ENCODE results near the gene ZNF746. TPM values are rescaled to one million over a fixed set of nuclear protein-coding genes. Genes with fewer than 3 reads are reported as not detected.

The ZNF746 gene
- total and polyA plus RNA-seq, 9 of the 15 experiments (the other 6 are each of a cell fraction or from before 2014, with no cell fraction given): 1.7 to 31.6 (median 13.3) TPM

DNA sequence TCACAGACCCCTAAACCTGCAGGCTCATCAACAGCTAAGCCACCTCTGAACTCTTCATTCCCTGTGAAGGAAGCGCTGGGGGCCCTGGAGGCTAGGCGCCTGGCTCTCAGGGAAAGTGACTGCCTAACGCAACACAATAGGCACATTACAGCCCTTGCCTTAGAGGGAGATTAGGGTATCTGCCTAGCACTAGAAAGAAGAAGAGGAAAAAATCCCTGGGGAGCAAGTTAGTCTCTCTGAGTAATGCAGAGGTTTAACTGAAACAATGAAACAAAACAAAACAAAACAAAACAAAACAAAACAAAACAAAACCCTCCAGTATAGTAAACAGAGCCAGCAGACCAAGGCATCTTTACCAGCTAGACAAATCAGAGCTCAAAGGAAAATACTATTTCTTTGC lies 39.4 kb downstream of the ZNF746 start (continued):
- TF ChIP-seq, protein P1, sequence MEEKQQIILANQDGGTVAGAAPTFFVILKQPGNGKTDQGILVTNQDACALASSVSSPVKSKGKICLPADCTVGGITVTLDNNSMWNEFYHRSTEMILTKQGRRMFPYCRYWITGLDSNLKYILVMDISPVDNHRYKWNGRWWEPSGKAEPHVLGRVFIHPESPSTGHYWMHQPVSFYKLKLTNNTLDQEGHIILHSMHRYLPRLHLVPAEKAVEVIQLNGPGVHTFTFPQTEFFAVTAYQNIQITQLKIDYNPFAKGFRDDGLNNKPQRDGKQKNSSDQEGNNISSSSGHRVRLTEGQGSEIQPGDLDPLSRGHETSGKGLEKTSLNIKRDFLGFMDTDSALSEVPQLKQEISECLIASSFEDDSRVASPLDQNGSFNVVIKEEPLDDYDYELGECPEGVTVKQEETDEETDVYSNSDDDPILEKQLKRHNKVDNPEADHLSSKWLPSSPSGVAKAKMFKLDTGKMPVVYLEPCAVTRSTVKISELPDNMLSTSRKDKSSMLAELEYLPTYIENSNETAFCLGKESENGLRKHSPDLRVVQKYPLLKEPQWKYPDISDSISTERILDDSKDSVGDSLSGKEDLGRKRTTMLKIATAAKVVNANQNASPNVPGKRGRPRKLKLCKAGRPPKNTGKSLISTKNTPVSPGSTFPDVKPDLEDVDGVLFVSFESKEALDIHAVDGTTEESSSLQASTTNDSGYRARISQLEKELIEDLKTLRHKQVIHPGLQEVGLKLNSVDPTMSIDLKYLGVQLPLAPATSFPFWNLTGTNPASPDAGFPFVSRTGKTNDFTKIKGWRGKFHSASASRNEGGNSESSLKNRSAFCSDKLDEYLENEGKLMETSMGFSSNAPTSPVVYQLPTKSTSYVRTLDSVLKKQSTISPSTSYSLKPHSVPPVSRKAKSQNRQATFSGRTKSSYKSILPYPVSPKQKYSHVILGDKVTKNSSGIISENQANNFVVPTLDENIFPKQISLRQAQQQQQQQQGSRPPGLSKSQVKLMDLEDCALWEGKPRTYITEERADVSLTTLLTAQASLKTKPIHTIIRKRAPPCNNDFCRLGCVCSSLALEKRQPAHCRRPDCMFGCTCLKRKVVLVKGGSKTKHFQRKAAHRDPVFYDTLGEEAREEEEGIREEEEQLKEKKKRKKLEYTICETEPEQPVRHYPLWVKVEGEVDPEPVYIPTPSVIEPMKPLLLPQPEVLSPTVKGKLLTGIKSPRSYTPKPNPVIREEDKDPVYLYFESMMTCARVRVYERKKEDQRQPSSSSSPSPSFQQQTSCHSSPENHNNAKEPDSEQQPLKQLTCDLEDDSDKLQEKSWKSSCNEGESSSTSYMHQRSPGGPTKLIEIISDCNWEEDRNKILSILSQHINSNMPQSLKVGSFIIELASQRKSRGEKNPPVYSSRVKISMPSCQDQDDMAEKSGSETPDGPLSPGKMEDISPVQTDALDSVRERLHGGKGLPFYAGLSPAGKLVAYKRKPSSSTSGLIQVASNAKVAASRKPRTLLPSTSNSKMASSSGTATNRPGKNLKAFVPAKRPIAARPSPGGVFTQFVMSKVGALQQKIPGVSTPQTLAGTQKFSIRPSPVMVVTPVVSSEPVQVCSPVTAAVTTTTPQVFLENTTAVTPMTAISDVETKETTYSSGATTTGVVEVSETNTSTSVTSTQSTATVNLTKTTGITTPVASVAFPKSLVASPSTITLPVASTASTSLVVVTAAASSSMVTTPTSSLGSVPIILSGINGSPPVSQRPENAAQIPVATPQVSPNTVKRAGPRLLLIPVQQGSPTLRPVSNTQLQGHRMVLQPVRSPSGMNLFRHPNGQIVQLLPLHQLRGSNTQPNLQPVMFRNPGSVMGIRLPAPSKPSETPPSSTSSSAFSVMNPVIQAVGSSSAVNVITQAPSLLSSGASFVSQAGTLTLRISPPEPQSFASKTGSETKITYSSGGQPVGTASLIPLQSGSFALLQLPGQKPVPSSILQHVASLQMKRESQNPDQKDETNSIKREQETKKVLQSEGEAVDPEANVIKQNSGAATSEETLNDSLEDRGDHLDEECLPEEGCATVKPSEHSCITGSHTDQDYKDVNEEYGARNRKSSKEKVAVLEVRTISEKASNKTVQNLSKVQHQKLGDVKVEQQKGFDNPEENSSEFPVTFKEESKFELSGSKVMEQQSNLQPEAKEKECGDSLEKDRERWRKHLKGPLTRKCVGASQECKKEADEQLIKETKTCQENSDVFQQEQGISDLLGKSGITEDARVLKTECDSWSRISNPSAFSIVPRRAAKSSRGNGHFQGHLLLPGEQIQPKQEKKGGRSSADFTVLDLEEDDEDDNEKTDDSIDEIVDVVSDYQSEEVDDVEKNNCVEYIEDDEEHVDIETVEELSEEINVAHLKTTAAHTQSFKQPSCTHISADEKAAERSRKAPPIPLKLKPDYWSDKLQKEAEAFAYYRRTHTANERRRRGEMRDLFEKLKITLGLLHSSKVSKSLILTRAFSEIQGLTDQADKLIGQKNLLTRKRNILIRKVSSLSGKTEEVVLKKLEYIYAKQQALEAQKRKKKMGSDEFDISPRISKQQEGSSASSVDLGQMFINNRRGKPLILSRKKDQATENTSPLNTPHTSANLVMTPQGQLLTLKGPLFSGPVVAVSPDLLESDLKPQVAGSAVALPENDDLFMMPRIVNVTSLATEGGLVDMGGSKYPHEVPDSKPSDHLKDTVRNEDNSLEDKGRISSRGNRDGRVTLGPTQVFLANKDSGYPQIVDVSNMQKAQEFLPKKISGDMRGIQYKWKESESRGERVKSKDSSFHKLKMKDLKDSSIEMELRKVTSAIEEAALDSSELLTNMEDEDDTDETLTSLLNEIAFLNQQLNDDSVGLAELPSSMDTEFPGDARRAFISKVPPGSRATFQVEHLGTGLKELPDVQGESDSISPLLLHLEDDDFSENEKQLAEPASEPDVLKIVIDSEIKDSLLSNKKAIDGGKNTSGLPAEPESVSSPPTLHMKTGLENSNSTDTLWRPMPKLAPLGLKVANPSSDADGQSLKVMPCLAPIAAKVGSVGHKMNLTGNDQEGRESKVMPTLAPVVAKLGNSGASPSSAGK (IDR thresholded peaks at IDR 0.05): no peak
- TF ChIP-seq ZEB2 (IDR thresholded peaks at IDR 0.05) (no peak), POLR2B (IDR thresholded peaks at IDR 0.05; ENCODE audit: low read depth, partially characterized antibody) (no peak), GABPB2 (CRISPR knock-in tag; conservative IDR thresholded peaks at IDR 0.05) (no peak)
- TF ChIP-seq, protein P2, sequence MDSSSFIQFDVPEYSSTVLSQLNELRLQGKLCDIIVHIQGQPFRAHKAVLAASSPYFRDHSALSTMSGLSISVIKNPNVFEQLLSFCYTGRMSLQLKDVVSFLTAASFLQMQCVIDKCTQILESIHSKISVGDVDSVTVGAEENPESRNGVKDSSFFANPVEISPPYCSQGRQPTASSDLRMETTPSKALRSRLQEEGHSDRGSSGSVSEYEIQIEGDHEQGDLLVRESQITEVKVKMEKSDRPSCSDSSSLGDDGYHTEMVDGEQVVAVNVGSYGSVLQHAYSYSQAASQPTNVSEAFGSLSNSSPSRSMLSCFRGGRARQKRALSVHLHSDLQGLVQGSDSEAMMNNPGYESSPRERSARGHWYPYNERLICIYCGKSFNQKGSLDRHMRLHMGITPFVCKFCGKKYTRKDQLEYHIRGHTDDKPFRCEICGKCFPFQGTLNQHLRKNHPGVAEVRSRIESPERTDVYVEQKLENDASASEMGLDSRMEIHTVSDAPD (CRISPR knock-in tag; IDR thresholded peaks at IDR 0.05): no peak
- TF ChIP-seq, protein P3, sequence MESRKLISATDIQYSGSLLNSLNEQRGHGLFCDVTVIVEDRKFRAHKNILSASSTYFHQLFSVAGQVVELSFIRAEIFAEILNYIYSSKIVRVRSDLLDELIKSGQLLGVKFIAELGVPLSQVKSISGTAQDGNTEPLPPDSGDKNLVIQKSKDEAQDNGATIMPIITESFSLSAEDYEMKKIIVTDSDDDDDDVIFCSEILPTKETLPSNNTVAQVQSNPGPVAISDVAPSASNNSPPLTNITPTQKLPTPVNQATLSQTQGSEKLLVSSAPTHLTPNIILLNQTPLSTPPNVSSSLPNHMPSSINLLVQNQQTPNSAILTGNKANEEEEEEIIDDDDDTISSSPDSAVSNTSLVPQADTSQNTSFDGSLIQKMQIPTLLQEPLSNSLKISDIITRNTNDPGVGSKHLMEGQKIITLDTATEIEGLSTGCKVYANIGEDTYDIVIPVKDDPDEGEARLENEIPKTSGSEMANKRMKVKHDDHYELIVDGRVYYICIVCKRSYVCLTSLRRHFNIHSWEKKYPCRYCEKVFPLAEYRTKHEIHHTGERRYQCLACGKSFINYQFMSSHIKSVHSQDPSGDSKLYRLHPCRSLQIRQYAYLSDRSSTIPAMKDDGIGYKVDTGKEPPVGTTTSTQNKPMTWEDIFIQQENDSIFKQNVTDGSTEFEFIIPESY (CRISPR knock-in tag; IDR thresholded peaks at IDR 0.05): peak; percentile 66

All from K562 (cell line).